Measurements from ENCODE around the gene AOPEP. TPM values are rescaled to one million over a fixed set of nuclear protein-coding genes. Genes with fewer than 3 reads are reported as not detected.

The AOPEP gene
- total RNA-seq, 1 experiment from 2014 or later: 32.4 TPM

DNA sequence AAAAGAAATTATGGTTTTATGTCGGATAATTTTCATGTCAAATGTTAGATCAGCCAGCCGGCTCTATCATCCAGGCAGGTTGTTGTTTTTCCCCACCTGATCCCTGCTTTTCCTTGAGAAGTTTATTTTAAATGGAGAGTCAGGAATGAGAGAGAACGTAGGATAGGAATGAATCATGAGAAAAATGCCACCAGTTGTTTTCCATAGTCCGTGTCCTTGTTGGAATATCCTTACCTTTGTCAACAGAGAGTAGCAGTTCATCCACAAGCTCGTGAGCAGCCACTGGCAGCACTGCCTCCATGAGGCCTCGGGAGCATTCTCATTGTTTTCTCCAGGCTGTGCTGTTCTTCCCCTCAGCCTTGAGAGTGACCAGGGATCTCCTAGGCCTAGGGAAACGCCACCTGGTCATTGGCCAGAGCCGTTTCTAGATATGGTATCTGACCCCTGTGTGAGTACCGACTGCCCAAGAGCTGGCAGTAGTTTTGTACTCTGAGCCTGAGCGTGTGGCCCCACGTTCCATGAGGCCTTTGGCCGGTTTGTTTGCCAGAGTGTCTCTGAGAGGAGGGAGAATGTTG, 297.7 kb downstream of the AOPEP start:
- no peak overlapping the region for H3K27ac Mint-ChIP-seq (ENCODE audit: low read depth, unreplicated experiment)
- POLR2A ChIA-PET: interaction anchor here (0.8 to 1.5 kb wide), 7 partner anchors 9 to 240 kb away, joined by 3 to 8 read pairs (median 3); no protein-coding TSS in a partner anchor
- no peaks in the 10 kb centered on the region for H3K9me3 Mint-ChIP-seq (ENCODE audit: unreplicated experiment)
- H3K27me3 Mint-ChIP-seq (ENCODE audit: insufficient read depth, unreplicated experiment): no peaks in the 10 kb centered on the region
- H3K4me1 Mint-ChIP-seq (ENCODE audit: insufficient read depth, unreplicated experiment): peaks cover 29% of the 10 kb centered on the region
- peaks cover 84% of the 10 kb centered on the region for H3K36me3 Mint-ChIP-seq (ENCODE audit: insufficient read depth, unreplicated experiment)
- no peak overlapping the region for H3K4me3 Mint-ChIP-seq (ENCODE audit: unreplicated experiment)
- no TSS peak for BruUV-seq (replicated peaks)
- no peak for DNase-seq (ENCODE audit: unreplicated experiment)
- TF ChIP-seq, protein P1, sequence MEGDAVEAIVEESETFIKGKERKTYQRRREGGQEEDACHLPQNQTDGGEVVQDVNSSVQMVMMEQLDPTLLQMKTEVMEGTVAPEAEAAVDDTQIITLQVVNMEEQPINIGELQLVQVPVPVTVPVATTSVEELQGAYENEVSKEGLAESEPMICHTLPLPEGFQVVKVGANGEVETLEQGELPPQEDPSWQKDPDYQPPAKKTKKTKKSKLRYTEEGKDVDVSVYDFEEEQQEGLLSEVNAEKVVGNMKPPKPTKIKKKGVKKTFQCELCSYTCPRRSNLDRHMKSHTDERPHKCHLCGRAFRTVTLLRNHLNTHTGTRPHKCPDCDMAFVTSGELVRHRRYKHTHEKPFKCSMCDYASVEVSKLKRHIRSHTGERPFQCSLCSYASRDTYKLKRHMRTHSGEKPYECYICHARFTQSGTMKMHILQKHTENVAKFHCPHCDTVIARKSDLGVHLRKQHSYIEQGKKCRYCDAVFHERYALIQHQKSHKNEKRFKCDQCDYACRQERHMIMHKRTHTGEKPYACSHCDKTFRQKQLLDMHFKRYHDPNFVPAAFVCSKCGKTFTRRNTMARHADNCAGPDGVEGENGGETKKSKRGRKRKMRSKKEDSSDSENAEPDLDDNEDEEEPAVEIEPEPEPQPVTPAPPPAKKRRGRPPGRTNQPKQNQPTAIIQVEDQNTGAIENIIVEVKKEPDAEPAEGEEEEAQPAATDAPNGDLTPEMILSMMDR (IDR thresholded peaks at IDR 0.05; ENCODE audit: unreplicated experiment): no peak
- intact Hi-C loops (cut with micrococcal nuclease): no loop called here
- CTCF ChIA-PET: interaction anchor here (0.6 to 1.2 kb wide), 2 partner anchors 241 kb away, joined by 3 to 4 read pairs; no protein-coding TSS in a partner anchor

DNA sequence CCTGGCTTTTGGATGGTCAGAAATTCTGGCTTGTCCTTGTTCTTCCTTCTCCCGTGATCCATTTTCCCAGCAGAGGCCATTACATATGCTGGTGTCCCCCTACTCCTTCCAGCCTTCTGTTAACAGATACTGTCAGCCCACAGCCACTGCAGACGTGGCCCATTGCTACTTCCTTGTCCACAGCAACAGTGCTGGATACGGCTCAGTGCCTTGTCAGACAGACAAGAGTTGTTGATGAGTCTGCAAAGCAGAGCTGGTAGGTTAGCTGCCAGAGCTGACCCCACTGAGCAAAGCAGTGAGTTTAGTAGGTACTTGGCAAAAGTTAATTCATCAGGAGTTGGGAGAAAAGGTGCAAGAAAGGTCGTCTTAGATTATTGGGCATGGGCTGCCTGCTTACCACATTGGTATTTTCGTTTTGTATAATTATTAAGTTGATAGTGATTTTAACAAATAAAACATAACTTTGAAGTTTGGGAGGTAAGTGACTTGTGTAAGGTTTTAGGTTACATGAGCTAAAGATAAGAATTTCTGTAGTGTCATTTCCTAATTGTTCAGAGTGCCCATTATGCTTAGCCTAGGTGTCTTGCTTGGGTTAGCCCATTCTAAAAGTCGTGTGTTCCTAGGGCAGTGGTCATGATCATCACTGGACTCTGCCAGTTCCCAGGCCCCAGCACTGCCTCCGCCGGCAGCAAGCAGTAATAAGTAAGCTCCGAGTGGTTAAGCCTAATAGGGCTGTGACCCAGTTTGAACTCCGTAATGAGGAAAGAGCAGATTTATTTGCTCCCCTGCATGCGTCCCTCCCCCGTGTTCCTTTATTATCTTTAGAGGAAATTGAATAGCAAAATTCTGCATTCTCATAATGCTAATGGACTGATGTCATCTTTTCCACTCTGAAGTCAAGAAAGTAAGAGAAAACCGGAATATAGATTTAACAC, 299.0 kb downstream of the AOPEP start:
- ChIA-PET POLR2A (interaction anchor here (2.2 kb wide), 1 partner anchor 18 kb away, joined by 7 read pairs; no protein-coding TSS in a partner anchor), CTCF (interaction anchor here (0.6 to 1.0 kb wide), 4 partner anchors 23 to 61 kb away, joined by 3 to 5 read pairs (median 4); no protein-coding TSS in a partner anchor)
- intact Hi-C loops (cut with micrococcal nuclease): no loop called here
- no TSS peak for BruUV-seq (replicated peaks)
- Mint-ChIP-seq H3K4me3 (ENCODE audit: unreplicated experiment) (no peak overlapping the region), H3K36me3 (ENCODE audit: insufficient read depth, unreplicated experiment) (peaks cover 84% of the 10 kb centered on the region), H3K27ac (ENCODE audit: low read depth, unreplicated experiment) (no peak overlapping the region), H3K9me3 (ENCODE audit: unreplicated experiment) (no peaks in the 10 kb centered on the region), H3K27me3 (ENCODE audit: insufficient read depth, unreplicated experiment) (no peaks in the 10 kb centered on the region), H3K4me1 (ENCODE audit: insufficient read depth, unreplicated experiment) (peaks cover 19% of the 10 kb centered on the region)
- DNase-seq (ENCODE audit: unreplicated experiment): no peak
- TF ChIP-seq, protein P1 (IDR thresholded peaks at IDR 0.05; ENCODE audit: unreplicated experiment): no peak

DNA sequence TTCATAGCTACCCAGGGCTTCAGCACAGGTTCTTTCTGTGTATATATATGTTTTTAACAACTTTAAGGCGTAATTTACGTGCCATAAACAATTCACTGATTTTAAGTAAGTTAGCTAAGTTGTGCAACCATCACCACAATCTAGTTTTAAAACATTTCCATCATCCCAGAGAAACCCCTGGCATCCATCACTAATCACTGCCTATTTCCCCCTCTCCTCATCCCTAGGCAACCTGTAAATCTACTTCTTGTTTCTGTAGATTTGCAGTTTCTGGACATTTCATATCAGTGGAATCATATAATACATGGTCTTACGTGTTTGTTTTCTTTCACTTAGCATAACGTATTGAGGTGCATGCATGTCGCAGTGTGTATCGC, 299.6 kb downstream of the AOPEP start:
- DNase-seq (ENCODE audit: unreplicated experiment): no peak
- Mint-ChIP-seq H3K4me1 (ENCODE audit: insufficient read depth, unreplicated experiment) (peaks cover 26% of the 10 kb centered on the region), H3K4me3 (ENCODE audit: unreplicated experiment) (no peak overlapping the region), H3K27ac (ENCODE audit: low read depth, unreplicated experiment) (no peak overlapping the region), H3K27me3 (ENCODE audit: insufficient read depth, unreplicated experiment) (no peaks in the 10 kb centered on the region), H3K9me3 (ENCODE audit: unreplicated experiment) (no peaks in the 10 kb centered on the region), H3K36me3 (ENCODE audit: insufficient read depth, unreplicated experiment) (peaks cover 84% of the 10 kb centered on the region)
- intact Hi-C loops (cut with micrococcal nuclease): no loop called here
- no TSS peak for BruUV-seq (replicated peaks)
- TF ChIP-seq, protein P1 (IDR thresholded peaks at IDR 0.05; ENCODE audit: unreplicated experiment): no peak
- ChIA-PET POLR2A (interaction anchor here (0.9 to 2.2 kb wide), 2 partner anchors 18 to 242 kb away, joined by 3 to 7 read pairs; no protein-coding TSS in a partner anchor), CTCF (interaction anchor here (0.6 kb wide), 1 partner anchor 61 kb away, joined by 5 read pairs; no protein-coding TSS in a partner anchor)

Measured in MCF 10A (cell line).